Measurements from ENCODE around the gene AGAP9. TPM values are rescaled to one million over a fixed set of nuclear protein-coding genes. Genes with fewer than 3 reads are reported as not detected.

Gene AGAP9
- total RNA-seq, 1 experiment from 2014 or later: 7.4 TPM

DNA sequence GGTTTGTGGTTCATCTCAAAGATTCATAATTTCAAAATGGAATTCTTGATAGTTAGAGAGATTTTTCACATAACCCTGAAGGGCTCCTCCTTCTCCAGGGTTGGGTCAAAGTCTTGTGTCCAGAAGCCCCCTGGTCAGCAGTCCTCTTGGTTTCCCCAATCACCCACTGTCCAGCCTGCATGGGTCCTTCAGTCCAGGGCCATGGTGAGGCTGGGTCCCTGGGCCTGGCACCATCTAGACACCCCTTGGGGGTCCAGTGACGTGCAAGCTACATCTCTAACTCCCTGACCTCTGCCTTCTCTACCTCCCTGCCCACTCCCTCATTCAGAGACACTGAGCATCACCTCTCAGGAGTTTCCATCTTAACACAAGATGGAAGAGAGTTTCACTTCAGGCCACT, 65.6 kb downstream of the AGAP9 start:
- no peak overlapping the region for H3K4me2 ChIP-seq (ENCODE audit: low read length)
- no peaks in the 10 kb centered on the region for H3K36me3 ChIP-seq (ENCODE audit: control insufficient read depth in 1 of 2, insufficient read depth in 2 of 2, low read length in 2 of 2)
- ChIA-PET RAD21 (ENCODE audit: low non-redundant PET in 1 of 2, low total read pairs in 2 of 2, uncharacterized antibody in 2 of 2, unreplicated experiment in 2 of 2) (no interaction called here), POLR2A (no interaction called here), CTCF (no interaction called here)
- no peak for DNase-seq (ENCODE audit: low read depth, low spot score)
- no peak overlapping the region for H3K9ac ChIP-seq (ENCODE audit: low read length)
- TF ChIP-seq YY1 (IDR thresholded peaks at IDR 0.05; ENCODE audit: extremely low read depth, insufficient replicate concordance, low read depth, low read length) (no peak), EZH2phosphoT487 (IDR thresholded peaks at IDR 0.05; ENCODE audit: borderline replicate concordance) (no peak), JUND (IDR thresholded peaks at IDR 0.05) (no peak), FOSL1 (IDR thresholded peaks at IDR 0.05; ENCODE audit: low read depth) (no peak), EGR1 (IDR thresholded peaks at IDR 0.05; ENCODE audit: low read depth) (no peak), EZH2 (IDR thresholded peaks at IDR 0.05) (no peak), ZNF274 (IDR thresholded peaks at IDR 0.05; ENCODE audit: low read depth, low read length) (no peak), POLR2A (IDR thresholded peaks at IDR 0.05; ENCODE audit: borderline replicate concordance, extremely low read depth, insufficient read depth, insufficient read length) (no peak), SP1 (IDR thresholded peaks at IDR 0.05; ENCODE audit: low read depth) (no peak), ZFX (IDR thresholded peaks at IDR 0.05) (no peak)
- TF ChIP-seq, protein P1, sequence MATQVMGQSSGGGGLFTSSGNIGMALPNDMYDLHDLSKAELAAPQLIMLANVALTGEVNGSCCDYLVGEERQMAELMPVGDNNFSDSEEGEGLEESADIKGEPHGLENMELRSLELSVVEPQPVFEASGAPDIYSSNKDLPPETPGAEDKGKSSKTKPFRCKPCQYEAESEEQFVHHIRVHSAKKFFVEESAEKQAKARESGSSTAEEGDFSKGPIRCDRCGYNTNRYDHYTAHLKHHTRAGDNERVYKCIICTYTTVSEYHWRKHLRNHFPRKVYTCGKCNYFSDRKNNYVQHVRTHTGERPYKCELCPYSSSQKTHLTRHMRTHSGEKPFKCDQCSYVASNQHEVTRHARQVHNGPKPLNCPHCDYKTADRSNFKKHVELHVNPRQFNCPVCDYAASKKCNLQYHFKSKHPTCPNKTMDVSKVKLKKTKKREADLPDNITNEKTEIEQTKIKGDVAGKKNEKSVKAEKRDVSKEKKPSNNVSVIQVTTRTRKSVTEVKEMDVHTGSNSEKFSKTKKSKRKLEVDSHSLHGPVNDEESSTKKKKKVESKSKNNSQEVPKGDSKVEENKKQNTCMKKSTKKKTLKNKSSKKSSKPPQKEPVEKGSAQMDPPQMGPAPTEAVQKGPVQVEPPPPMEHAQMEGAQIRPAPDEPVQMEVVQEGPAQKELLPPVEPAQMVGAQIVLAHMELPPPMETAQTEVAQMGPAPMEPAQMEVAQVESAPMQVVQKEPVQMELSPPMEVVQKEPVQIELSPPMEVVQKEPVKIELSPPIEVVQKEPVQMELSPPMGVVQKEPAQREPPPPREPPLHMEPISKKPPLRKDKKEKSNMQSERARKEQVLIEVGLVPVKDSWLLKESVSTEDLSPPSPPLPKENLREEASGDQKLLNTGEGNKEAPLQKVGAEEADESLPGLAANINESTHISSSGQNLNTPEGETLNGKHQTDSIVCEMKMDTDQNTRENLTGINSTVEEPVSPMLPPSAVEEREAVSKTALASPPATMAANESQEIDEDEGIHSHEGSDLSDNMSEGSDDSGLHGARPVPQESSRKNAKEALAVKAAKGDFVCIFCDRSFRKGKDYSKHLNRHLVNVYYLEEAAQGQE (IDR thresholded peaks at IDR 0.05; ENCODE audit: low read depth): no peak
- TF ChIP-seq, protein P2, sequence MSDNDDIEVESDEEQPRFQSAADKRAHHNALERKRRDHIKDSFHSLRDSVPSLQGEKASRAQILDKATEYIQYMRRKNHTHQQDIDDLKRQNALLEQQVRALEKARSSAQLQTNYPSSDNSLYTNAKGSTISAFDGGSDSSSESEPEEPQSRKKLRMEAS (IDR thresholded peaks at IDR 0.05): no peak
- TF ChIP-seq, protein P3, sequence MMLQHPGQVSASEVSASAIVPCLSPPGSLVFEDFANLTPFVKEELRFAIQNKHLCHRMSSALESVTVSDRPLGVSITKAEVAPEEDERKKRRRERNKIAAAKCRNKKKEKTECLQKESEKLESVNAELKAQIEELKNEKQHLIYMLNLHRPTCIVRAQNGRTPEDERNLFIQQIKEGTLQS (IDR thresholded peaks at IDR 0.05): no peak
- TF ChIP-seq, protein P4, sequence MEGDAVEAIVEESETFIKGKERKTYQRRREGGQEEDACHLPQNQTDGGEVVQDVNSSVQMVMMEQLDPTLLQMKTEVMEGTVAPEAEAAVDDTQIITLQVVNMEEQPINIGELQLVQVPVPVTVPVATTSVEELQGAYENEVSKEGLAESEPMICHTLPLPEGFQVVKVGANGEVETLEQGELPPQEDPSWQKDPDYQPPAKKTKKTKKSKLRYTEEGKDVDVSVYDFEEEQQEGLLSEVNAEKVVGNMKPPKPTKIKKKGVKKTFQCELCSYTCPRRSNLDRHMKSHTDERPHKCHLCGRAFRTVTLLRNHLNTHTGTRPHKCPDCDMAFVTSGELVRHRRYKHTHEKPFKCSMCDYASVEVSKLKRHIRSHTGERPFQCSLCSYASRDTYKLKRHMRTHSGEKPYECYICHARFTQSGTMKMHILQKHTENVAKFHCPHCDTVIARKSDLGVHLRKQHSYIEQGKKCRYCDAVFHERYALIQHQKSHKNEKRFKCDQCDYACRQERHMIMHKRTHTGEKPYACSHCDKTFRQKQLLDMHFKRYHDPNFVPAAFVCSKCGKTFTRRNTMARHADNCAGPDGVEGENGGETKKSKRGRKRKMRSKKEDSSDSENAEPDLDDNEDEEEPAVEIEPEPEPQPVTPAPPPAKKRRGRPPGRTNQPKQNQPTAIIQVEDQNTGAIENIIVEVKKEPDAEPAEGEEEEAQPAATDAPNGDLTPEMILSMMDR (IDR thresholded peaks at IDR 0.05 in 2 of 3, conservative IDR thresholded peaks at IDR 0.05 in 1 of 3; ENCODE audit: borderline replicate concordance in 1 of 3, insufficient read depth in 1 of 3, low read depth in 2 of 3, low read length in 2 of 3): no peak
- H3K79me2 ChIP-seq (ENCODE audit: insufficient read depth, low read length): no peaks in the 10 kb centered on the region
- peaks cover 3 to 19% of the 10 kb centered on the region in 2 experiments for H3K4me1 ChIP-seq (ENCODE audit: control insufficient read depth in 1 of 2, insufficient read depth in 2 of 2, low read length in 2 of 2)
- H3K27ac ChIP-seq (ENCODE audit: low read depth, low read length): no peak overlapping the region
- BruUV-seq (replicated peaks): no TSS peak
- no peaks in the 10 kb centered on the region for H3K9me2 ChIP-seq (ENCODE audit: insufficient read depth)
- H3K9me3 ChIP-seq (ENCODE audit: control insufficient read depth in 1 of 2, insufficient read depth in 1 of 2, low read depth in 1 of 2, low read length in 2 of 2): no peaks in the 10 kb centered on the region
- no peak overlapping the region for H3K4me3 ChIP-seq (replicated peaks in 1 of 2; ENCODE audit: low read depth in 1 of 2, low read length in 2 of 2)
- no peaks in the 10 kb centered on the region for H3K27me3 ChIP-seq (ENCODE audit: insufficient read depth, low read length)
- intact Hi-C loops (cut with micrococcal nuclease): no loop called here
- no peak overlapping the region for H2AFZ ChIP-seq (ENCODE audit: low read depth, low read length, poor library complexity, severe bottlenecking)
- no peaks in the 10 kb centered on the region for H4K20me1 ChIP-seq (ENCODE audit: insufficient read depth)
- no peak for ATAC-seq
